RPMI7951 (cell line): ENCODE results near the gene COQ8B. TPM values are rescaled to one million over a fixed set of nuclear protein-coding genes. Genes with fewer than 3 reads are reported as not detected.
"Not testable (repeated sequence)": the region's sequence is repeated elsewhere in the genome, so short reads cannot be mapped to it uniquely, and the experiment has no call there.

Experiments
- DNase-seq: peaks from one replicate; pipeline ENCODE4 v3.0.0-alpha.2; 2012; ENCODE audit warnings: low read depth
- total RNA-seq: library from RNA; depleted of rRNA; stranded (reverse); fragments of >200 nt; shearing (Covaris generic); gene quantifications from 2 replicates; pipeline ENCODE4 v1.2.3, GENCODE V29; 2014; rRNA removed

Gene COQ8B
- total RNA-seq, result 18.9 and 23.6 TPM in 2 replicates

DNA sequence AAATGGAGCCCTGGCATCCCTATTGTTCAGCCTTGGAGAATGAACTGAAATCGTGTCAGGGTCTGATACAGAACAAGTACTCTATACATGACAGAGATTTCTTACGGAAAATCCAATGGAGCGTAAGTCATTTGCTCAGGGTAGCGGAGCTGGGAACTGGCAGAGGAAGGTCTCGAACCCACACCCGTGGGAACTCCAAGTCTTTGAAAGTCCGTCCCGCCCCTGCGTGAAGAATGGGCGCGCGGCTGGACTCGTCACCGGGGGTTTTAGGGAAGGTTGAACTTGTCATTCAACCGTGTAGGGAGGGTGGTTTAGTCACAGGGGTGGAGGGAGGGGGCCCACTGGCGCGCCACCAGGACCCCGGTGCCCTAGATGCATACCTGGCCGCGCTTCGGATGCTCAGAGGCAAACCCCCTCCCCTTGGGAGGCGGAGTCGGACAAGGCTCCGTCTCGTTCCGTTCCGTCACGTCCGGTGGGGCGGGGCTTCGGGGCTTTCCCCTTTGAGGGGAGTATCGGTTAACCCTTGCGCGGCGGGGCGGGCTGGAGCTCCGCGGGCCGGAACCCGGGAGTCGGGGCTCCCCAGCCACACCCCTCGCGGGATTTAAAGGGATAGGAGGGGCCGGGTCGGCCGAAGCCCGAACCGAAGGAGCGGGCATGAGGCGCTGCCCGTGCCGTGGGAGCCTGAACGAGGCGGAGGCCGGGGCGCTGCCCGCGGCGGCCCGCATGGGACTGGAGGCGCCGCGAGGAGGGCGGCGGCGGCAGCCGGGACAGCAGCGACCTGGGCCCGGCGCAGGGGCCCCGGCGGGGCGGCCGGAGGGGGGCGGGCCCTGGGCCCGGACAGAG lies at the start of gene COQ8B, which contains the start of gene ITPKC:
Gene COQ8B (minus strand): TSS at position 405 of the 843 bp plus-strand sequence. CDS start 2,254 bp downstream, outside the sequence.
Gene ITPKC (plus strand): TSS at position 631 of the 843 bp plus-strand sequence. CDS start 24 bp downstream, at position 655.
- DNase-seq, result peak; percentile 97

DNA sequence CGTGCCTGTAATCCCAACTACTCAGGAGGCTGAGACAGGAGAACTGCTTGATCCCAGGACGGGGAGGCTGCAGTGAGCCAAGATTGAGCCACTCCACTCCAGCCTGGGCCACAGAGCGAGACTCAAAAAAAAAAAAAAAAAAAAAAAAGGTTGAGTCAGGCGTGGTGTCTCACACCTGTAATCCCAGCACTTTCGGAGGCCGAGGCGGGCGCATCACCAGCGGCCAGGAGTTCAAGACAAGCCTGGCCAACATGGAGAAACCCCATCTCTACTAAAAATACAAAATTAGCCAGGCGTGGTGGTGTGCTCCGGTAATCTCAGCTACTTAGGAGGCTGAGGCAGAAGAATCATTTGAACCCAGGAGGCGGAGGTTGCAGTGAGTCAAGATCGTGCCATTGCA lies 49.7 kb upstream of the COQ8B start:
- not testable (repeated sequence) for DNase-seq

DNA sequence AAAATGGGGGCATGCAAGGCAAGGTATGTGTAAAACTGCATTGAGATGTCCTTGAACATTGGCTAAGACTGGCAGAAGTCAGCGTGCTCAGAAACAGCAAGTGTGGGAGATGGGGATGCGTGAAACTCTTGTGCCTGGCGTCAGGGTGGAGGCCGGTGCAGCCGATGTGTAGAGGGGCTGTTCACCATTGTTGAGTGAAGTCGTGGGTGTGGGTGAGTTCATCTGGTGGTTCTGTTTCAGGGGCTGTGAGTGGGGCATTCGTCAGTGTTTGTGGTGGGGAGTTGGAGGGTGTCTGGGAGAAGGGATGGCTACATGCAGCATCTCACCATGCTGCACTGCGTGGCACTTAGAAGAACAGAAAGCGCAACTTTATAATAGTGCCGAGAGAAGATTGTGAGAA lies 47.3 kb upstream of the COQ8B start:
- DNase-seq, result no peak

DNA sequence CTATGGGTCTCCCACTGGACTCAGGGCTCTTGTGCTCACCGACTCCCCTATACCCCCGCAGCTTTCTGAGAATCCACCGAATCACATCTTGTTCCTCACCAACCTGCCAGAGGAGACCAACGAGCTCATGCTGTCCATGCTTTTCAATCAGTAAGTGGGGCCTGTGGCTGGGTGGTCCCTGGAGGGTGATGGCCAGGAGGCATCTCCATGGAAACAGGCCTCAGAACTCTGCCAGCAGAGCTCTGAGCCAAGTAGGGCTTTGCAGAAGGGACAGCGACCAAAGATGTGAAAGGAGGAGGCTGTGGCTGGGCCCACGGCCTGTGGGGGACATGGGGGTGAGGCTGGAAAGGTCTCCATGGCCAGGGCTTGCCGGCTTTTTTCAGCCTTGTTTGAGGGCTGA lies 46.8 kb upstream of the COQ8B start:
- no peak for DNase-seq

DNA sequence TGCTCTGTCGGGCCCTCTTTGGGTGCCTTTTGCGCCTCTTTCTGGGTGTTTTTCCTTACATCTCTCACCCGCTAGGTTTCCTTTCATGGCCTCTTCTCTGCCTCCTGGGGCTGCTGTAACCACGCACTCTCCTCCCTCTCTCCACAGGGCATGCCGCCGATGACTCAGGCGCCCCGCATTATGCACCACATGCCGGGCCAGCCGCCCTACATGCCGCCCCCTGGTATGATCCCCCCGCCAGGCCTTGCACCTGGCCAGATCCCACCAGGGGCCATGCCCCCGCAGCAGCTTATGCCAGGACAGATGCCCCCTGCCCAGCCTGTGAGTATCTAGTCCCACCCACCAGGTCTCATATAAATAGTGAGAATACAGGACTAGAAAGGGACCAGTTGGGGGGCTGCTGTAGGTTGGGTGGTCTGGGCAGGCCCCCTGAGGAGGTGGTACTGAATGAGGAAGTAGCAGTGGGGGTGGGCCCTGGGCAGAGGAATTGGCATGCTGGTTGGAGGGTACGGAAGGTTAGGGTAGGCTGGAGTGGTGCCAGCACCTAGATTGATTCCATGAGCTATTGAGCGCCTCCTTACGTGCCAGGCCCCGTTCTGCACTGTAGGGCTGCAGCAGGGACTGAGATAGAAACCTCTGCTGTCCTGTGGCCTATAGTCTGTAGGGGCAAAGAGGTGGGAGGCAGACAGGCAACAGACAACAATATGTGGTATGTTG lies 46.2 kb upstream of the COQ8B start:
- DNase-seq, result no peak

DNA sequence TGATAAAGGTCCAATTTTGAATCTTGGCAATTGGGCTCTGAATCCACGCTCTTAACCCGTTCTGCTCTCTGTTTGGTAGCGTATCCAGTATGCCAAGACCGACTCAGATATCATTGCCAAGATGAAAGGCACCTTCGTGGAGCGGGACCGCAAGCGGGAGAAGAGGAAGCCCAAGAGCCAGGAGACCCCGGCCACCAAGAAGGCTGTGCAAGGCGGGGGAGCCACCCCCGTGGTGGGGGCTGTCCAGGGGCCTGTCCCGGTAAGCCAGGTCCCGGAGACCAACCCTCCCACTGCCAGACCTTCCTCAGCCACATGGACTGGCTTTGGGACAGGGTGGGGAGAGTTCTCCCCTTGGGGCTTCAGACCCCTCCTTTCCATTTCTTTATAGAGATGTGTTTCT lies 42.7 kb upstream of the COQ8B start:
- DNase-seq, result no peak

DNA sequence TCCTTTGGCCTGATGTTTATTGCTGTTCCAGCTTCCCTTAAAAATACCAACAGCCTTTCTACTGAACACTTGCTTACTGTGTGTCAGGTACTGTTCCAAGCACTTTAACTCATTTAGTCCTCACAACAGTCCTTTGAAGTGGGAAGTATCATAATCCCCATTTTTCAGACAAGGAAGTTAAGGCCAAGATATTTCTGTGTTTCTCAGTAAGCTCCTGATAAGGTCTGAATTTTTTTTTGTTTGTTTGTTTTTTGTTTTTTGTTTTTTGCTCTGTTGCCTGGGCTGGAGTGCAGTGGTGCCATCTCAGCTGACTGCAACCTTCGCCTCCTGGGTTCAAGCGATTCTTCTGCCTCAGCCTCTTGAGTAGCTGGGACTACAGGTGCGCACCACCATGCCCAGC lies 41.8 kb upstream of the COQ8B start:
- no peak for DNase-seq

DNA sequence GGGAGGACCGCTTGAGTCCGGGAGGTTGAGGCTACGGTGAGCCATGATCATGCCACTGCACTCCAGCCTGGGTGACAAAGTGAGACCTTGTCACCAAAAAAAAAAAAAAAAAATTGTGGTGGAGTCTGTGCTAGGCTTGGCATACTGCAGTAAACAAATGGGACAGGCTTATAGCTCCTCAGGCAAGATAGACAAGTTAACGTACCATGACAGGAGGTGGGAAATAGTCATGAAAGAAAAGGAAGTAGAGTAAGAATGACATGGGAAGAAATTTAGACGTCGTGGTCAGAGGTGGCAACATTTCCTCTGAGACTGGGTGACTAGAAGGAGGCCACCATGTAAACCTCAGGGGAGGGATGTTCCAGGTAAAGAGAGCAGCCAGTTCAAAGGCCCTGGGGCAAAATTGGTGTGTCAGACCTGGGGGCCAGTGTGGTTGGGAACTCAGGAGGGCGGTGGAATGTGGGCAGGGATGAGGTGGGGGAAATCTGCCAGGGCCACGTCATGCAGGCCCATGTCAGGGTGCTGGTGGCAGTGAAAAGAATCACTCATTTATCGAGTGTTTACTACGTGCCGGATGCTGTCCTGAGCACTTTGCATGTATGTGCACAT lies 39.9 kb upstream of the COQ8B start:
- DNase-seq, result peak; percentile 44

DNA sequence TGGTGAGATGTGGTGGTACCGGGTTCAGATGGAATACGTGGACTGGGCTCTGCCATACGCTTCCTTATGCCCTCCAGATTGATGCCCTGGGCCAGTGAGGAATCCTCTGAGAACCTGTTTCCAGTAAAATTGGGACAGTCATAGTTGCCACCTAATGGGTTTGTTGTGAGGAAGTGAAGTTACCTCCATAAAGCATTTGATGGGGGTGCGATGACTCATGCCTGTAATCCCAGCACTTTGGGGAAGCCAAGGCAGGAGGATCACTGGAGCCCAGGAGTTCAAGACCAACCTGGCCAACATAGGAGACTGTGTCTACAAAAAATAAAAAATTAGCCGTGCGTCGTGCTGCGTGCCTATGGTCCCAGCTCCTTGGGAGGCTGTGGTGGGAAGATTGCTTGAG lies 39.1 kb upstream of the COQ8B start:
- no peak for DNase-seq

DNA sequence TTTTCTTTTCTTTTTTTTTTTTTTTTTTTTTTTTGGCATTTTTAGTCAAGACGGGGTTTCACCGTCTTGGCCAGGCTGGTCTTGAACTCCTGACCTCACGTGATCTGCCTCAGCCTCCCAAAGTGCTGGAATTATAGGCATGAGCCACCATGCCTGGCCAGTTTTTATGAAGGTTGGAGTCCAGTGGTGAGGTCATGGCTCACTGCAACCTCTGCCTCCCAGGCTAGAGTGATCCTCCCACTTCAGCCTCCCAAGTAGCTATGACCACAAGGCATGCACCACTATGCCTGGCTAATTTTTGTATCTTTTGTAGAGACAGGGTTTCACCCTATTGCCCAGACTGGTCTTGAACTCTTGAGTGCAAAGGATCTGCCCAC lies 38.5 kb upstream of the COQ8B start:
- DNase-seq, result no peak

DNA sequence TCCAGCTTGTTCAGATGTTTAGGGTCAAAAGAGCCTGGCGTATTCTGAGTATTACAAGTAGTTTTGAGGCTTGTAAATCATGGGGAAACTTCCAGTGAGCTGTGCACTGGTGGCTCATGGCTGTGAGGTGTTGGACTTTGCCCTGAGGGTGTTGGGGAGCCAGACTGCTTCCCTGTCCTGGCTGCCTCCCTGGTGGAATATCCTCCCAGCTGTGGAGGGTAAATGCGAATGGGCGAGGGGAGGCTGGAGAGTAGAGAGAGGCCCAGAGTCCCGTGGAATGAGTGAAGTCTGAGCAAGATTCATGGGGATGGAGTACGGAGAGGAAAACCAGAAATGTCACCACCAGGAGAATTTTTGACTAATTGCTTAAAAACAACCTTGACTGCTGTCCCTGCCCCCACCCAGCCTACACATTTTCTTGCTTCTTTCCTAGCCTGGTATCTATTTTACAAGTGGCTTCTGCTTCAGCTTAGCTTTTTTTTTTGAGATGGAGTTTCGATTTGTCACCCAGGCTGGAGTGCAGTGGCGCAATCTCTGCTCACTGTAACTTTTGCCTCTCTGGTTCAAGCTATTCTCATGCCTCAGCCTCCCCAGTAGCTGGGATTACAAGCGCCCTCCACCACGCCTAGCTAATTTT lies 38.0 kb upstream of the COQ8B start:
- peak; percentile 63 for DNase-seq

DNA sequence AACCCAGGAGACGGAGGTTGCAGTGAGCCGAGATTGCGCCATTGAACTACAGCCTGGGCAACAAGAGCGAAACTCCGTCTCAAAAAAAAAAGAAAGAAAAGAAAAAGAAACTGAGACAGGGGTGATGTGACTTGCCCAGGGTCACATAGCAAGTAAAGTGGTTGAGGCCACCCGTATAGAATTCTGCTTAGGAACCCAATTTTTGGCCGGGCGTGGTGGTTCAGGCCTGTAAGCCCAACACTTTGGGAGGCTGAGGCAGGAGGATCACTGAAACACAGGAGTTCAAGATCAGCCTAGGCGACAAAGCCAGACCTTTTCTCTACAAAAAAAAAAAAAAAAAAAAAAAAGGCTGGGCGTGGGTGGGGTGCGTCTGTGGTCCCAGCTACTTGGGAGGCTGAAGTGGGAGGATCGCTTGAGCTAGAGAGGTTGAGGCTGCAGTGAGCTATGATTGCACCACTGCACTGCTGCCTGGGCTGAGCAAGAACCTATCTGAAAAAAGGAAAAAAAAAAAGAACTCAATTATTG lies 35.6 kb upstream of the COQ8B start:
- no peak for DNase-seq

DNA sequence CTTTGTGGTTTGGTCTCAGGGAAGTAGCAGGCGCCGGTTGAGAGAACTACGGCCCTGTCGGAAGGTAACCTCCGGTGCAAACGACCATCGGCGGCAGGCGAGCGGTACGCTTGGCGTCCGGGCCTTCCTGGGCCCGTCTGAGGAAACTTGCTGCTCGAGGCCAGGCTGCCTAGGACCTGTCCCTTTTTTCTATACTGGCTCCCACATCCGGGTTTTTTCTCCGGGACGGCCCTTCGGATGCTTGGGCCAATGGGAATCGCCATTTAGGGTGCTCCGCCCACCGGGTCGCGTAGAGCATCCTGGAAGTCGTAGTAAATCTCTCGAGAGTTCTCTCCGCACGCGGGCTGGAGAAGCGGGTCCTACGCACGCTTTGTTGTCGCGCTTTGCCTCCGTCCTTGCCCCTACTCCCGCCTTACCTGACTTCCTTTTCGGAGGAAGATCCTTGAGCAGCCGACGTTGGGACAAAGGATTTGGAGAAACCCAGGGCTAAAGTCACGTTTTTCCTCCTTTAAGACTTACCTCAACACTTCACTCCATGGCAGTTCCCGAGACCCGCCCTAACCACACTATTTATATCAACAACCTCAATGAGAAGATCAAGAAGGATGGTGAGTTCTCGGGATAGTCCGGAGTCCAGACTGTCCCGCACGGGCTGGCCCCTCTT lies 34.3 kb upstream of the COQ8B start, which contains the start of gene SNRPA:
Gene SNRPA (plus strand): TSS at position 330 of the 664 bp plus-strand sequence. CDS start 206 bp downstream, at position 536.
- peak; percentile 98 for DNase-seq

DNA sequence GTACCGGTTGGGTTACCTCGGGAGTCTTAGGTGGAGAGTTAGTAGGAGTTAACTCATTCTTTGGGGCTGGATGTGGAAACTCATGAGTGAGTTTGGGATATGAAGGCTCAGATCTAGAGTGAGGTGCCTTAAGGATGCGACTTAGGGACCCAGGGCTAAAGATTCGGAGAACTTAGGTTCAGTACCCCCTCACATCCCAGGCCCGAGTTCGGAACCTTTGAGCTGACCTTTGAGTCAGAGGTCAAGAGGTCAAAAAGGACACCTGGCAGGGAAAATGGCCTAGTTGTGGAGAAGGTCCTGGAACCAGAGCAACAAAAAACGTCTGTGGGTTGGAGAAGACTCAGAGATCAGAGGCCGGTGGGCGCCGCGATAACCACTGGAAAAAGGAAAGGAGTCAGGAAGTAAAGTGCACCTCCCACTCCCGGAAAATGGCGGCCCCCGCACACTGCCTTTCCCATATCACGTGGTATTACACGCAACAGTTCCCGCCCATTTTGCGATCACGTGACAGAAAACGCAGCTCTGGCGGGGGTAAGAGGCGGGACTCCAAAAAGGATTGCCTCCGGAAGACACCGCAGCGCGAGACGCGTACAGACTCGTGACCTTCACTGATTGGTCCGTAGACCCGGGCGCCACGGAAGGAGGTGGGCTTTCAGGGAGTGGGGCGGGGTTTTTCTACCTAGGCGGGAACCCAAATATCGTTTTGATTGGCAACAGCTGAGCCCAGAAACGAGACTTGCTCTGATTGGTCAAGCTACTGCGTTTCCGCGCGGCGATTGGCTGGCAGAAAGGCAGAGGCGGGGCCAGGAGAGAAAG lies 33.6 kb upstream of the COQ8B start, which contains the start of gene ACTMAP:
Gene ACTMAP (minus strand): TSS at position 420 of the 816 bp plus-strand sequence. CDS start 674 bp downstream, outside the sequence.
- peak; percentile 100 for DNase-seq

DNA sequence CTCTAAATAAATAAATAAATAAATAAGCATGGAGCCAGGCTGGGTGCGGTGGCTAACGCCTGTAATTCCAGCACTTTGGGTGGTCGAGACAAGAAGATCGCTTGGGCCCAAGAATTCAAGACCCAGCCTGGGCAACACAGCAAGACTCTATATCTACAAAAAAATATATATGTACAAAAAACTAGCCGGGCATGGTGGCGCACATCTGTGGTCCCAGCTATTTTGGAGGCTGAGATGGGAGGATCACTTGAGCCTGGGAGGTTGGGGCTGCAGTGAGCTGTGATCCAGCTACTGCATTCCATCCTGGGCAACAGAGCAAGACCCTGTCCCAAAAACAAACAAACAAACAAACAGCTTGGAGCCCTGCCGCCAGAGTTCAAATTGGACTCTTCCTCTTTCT lies 30.9 kb upstream of the COQ8B start:
- no peak for DNase-seq

DNA sequence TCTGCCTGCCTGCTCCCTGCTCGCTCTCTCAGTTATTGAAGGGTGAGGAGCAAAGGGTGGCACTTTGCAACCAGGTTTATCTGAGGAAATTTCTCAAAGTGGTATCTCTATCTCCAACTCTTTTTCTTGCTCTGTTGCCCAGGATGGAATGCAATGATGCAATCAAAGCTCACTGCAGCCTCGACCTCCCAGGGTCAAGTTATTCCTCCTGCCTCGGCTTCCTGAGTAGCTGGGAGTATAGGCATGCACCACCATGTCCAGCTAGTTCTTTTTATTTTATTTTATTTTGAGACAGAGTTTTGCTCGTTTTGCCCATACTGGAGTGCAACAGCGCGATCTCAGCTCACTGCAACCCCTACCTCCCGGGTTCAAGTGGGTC lies 28.7 kb upstream of the COQ8B start:
- DNase-seq, result no peak

DNA sequence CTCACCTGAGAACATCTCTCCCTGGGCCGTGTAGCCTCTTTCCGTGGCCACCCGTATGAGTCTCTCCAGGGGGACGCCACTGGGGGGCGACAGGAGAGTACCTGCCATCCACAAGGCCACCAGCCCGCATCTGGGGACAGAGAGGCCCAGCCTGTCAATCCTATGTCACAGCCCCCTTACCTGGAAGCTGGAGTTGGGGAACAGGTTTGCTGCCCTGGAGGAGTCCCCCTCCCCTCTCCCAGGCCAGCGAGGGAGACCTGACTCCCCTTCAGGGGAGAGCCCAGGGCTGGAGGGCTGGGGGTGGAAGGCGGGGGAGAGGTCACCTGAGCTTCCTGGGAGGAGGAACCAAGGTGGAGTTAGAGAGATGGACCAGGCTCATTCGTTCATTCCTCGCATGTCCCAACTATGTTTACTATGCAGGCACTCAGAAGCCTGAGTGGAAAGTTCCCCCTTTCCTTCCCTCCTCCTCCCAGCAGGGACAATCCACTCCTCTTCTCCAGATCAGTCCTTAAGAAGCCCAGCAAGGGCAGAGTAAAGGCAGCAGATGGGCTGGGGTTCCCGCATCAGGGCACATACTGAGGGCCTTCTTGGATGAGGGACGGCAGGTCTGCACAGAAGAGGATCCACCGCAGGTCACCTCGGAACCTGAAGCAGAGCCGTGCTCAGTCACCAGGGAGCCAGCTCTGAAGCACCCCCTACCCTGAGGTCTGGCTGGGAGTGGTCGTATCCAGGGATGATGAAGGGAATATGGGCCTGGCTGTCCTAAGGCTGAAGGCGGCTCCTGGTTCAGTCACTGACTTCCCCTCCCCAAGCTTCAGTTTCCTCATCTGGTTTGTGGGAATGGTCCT lies 28.1 kb upstream of the COQ8B start:
- no peak for DNase-seq

DNA sequence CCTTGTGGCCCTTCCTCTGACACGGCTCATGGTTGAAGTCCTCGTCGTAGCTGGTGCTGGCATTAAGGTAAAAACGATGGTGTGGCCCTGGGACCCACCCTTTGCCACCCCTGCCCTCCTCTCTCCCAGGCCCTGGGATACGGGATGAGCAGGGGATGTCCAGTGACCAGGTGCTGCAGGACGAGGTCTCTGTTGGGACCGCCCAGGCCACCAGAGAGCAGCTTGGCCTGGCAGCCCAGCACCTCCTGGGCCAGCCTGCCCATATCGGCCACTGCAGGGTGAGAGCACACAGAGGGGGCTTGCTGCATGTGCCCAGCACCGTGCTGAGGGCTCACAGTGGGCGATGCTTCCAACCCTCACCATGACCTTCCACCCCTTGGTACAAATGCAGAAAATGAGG lies 27.2 kb upstream of the COQ8B start:
- no peak for DNase-seq

DNA sequence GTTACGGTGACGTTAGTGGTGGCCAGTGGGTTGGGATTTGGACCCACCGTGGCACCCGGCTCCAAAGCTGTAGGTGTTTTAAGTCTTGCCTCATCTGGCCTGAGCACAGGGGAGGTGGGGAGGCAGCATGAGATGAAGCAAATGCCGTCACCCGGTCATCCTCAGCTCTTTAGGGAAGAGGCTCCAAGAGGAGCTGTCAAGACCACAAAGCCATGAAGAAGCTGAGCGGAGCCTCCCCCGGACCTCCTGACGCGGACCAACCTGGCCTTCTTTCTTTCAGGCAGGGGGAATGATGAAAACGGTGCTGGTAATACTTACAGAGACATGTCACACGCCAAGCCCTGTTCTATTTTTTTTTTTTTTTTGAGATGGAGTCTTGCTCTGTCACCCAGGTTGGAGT lies 26.2 kb upstream of the COQ8B start:
- DNase-seq, result no peak
